Smooth muscle cell (in vitro differentiated cells): ENCODE results near the gene TPST1. TPM values are rescaled to one million over a fixed set of nuclear protein-coding genes. Genes with fewer than 3 reads are reported as not detected.
A peak's percentile ranks its signal among the peaks of the same experiment; 100 is the strongest.

ENCODE experiments used
- DNase-seq: peaks from one replicate; lab custom pipeline; 2025; ENCODE audit not compliant: unreplicated experiment; lab: John Stamatoyannopoulos, UW
- H2AFZ ChIP-seq: fragments of 200-600 bp; sonication (generic); 2 replicates; pipeline ENCODE4 v1.6.0; 2016; ENCODE audit warnings: antibody characterized with exemption, low read depth, mild to moderate bottlenecking
- H3F3A ChIP-seq: fragments of 200-600 bp; sonication (generic); 2 replicates; pipeline ENCODE4 v1.6.0; 2017; ENCODE audit warnings: antibody characterized with exemption, low read depth
- H3K27ac ChIP-seq: fragments of 200-600 bp; sonication (generic); 2 replicates; pipeline ENCODE4 v1.5.1; 2016; ENCODE audit warnings: low read depth, mild to moderate bottlenecking
- H3K27me3 ChIP-seq: fragments of 200-600 bp; sonication (generic); 2 replicates; pipeline ENCODE4 v1.6.1; 2016; ENCODE audit warnings: low read depth, mild to moderate bottlenecking
- H3K36me3 ChIP-seq: fragments of 200-600 bp; sonication (generic); 2 replicates; pipeline ENCODE4 v1.5.1; 2016; ENCODE audit warnings: low read depth
- H3K4me1 ChIP-seq: fragments of 200-600 bp; sonication (generic); 2 replicates; pipeline ENCODE4 v1.5.1; 2016; ENCODE audit warnings: low read depth
- H3K4me2 ChIP-seq: fragments of 200-600 bp; sonication (generic); 2 replicates; pipeline ENCODE4 v1.6.0; 2016; ENCODE audit warnings: mild to moderate bottlenecking
- H3K4me3 ChIP-seq: fragments of 200-600 bp; sonication (generic); 2 replicates; pipeline ENCODE4 v1.5.1; 2016; ENCODE audit warnings: mild to moderate bottlenecking
- H3K79me2 ChIP-seq: fragments of 200-600 bp; sonication (generic); 2 replicates; pipeline ENCODE4 v1.6.0; 2016; ENCODE audit warnings: low read depth, mild to moderate bottlenecking
- H3K9ac ChIP-seq: fragments of 200-600 bp; sonication (generic); 2 replicates; pipeline ENCODE4 v1.6.0; 2016; ENCODE audit warnings: low read depth
- H3K9me3 ChIP-seq: fragments of 200-600 bp; sonication (generic); replicated peaks from 2 replicates; pipeline ENCODE4 v1.5.1; 2016; ENCODE audit warnings: low read depth
- H4K20me1 ChIP-seq: fragments of 200-600 bp; sonication (generic); 2 replicates; pipeline ENCODE4 v1.6.0; 2016; ENCODE audit warnings: low read depth
- WGBS: methylation state at CpG from one replicate; pipeline ENCODE4 v1.1.7; 2016; ENCODE audit warnings: low lambda C conversion rate; 5-methylcytosine and 5-hydroxymethylcytosine counted together
- polyA plus RNA-seq: library from polyadenylated mRNA; unstranded; fragments of >200 nt; fragmentation: Nextera tagmentation; extraction: Ambion mirVana; gene quantifications from 2 replicates; pipeline ENCODE4 v1.2.1, GENCODE V29; 2016
- total RNA-seq: library from RNA; depleted of rRNA; stranded (reverse); fragments of >200 nt; gene quantifications from 2 replicates; pipeline ENCODE4 v1.2.3, GENCODE V29; 2014
- TF ChIP-seq, protein P1 (sequence below): fragments of 200-600 bp; sonication (generic); IDR thresholded peaks from 2 replicates; pipeline ENCODE4 v1.5.1; 2017; ENCODE audit warnings: borderline replicate concordance, mild to moderate bottlenecking, antibody characterized with exemption; ENCODE audit not compliant: insufficient read depth, poor library complexity, severe bottlenecking

The TPST1 gene
- total and polyA plus RNA-seq, 2 experiments from 2014 or later = 133 to 139 TPM

DNA sequence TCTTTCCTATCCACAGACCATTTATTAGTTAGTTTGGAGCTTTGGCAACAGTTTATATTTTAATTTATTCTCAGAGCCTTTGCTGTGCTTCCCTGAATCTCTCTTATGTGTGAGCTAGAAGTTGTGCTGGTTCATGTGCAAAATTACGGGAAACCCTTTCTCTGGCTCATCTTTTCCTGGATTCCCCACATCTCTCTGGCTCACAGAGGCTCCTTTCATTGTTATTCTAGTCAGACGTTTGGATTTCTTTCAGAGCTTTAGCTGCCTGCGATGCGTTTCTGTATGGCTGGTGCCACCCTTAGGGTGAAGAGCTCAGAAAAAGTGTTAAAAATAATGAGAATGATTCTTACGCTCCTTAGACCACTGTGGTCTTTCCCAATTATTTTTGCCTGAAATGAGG, 53.3 kb downstream of the TPST1 start:
- H3K9ac ChIP-seq = peak overlapping the region; percentile 41
- 24% methylated on average over 5 of the region's 5 CpGs for WGBS
- H3K79me2 ChIP-seq = peaks cover 98% of the 10 kb centered on the region
- no peaks in the 10 kb centered on the region for H3K27me3 ChIP-seq
- peaks cover 18% of the 10 kb centered on the region for H3F3A ChIP-seq
- H2AFZ ChIP-seq = no peak overlapping the region
- DNase-seq = no peak
- H3K4me3 ChIP-seq = no peak overlapping the region
- H3K4me2 ChIP-seq = peak overlapping the region; percentile 81
- peaks cover 1% of the 10 kb centered on the region for H3K36me3 ChIP-seq
- H3K9me3 ChIP-seq = no peaks in the 10 kb centered on the region
- peaks cover 21% of the 10 kb centered on the region for H4K20me1 ChIP-seq
- TF ChIP-seq, protein P1, sequence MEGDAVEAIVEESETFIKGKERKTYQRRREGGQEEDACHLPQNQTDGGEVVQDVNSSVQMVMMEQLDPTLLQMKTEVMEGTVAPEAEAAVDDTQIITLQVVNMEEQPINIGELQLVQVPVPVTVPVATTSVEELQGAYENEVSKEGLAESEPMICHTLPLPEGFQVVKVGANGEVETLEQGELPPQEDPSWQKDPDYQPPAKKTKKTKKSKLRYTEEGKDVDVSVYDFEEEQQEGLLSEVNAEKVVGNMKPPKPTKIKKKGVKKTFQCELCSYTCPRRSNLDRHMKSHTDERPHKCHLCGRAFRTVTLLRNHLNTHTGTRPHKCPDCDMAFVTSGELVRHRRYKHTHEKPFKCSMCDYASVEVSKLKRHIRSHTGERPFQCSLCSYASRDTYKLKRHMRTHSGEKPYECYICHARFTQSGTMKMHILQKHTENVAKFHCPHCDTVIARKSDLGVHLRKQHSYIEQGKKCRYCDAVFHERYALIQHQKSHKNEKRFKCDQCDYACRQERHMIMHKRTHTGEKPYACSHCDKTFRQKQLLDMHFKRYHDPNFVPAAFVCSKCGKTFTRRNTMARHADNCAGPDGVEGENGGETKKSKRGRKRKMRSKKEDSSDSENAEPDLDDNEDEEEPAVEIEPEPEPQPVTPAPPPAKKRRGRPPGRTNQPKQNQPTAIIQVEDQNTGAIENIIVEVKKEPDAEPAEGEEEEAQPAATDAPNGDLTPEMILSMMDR = no peak
- peaks cover 33% of the 10 kb centered on the region for H3K4me1 ChIP-seq
- peak overlapping the region; percentile 98 for H3K27ac ChIP-seq

DNA sequence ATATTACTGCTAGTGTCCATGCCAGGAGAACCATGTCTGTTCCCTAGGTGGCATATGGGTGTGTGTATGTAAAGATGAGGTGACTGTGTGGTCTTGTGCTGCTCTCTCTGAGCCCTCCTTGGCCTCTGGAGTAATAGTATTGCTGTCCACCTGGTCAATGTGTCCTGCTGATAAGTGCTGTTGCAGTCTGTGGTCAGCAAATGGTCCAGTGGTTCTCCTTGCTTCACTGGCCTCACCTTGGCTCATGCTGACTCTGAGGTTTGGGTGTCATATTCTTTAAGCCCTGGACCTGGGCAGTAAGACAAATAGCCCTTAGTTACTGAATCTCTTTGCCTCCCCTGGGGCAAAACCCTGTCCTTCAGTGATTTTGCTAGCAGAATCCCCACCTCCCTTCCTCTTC, 56.8 kb downstream of the TPST1 start:
- Histone ChIP-seq H3K9ac (no peak overlapping the region), H3K4me2 (no peak overlapping the region), H3K36me3 (peaks cover 19% of the 10 kb centered on the region), H3K9me3 (peaks cover 7% of the 10 kb centered on the region), H3K27me3 (no peaks in the 10 kb centered on the region), H3F3A (peaks cover 14% of the 10 kb centered on the region), H3K4me3 (no peak overlapping the region), H2AFZ (no peak overlapping the region), H3K4me1 (peaks cover 22% of the 10 kb centered on the region), H3K79me2 (peaks cover 92% of the 10 kb centered on the region), H4K20me1 (peaks cover 21% of the 10 kb centered on the region), H3K27ac (no peak overlapping the region)
- no peak for DNase-seq
- TF ChIP-seq, protein P1 = no peak

DNA sequence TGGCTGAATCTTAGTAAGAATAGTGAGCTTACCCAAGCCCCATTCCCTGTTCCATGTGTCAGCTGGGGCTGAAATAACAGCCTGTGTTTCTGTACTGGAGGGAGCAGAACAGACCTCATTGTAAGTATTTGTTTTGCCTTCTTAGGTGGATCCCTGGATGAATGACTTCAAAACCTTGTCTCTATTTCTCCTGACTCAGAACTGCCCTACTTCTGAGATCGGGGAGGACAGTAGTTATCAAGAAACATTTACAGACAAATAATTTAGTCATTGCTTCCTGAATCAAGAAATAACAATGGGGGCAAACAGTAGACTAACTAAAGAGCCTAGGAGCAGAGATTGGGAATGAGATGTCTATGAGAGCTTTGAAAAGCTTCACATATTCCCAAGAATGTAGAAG, 58.8 kb downstream of the TPST1 start:
- H3K4me1 ChIP-seq = peaks cover 7% of the 10 kb centered on the region
- H3K9ac ChIP-seq = no peak overlapping the region
- H3K36me3 ChIP-seq = peaks cover 19% of the 10 kb centered on the region
- WGBS = 100% methylated on average over 1 of the region's 1 CpG
- TF ChIP-seq, protein P1 = no peak
- peaks cover 7% of the 10 kb centered on the region for H3K9me3 ChIP-seq
- no peaks in the 10 kb centered on the region for H3K27me3 ChIP-seq
- H4K20me1 ChIP-seq = peaks cover 12% of the 10 kb centered on the region
- no peak overlapping the region for H3K4me2 ChIP-seq
- H3K4me3 ChIP-seq = no peak overlapping the region
- H3K27ac ChIP-seq = no peak overlapping the region
- H2AFZ ChIP-seq = no peak overlapping the region
- peaks cover 84% of the 10 kb centered on the region for H3K79me2 ChIP-seq
- H3F3A ChIP-seq = peaks cover 7% of the 10 kb centered on the region
- no peak for DNase-seq

DNA sequence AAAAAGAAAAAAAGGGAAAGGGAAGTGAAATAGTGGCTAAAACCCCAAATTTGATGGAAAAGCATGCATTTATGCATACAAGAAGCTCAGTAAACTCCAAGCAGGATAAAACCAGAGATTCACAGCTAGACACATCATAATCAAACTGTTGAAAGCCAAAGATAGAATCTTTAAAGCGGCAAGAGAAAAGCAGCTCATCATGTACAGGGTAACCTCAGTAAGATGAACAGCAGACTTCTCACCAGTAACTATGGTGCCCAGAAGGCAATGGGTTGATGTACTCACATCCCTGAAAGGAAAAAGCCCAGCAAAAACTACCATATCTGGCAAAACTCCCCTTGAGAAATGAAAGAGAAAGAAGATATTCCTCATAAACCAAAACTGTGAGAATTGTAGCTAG, 60.4 kb downstream of the TPST1 start:
- TF ChIP-seq, protein P1 = no peak
- Histone ChIP-seq H3K4me2 (no peak overlapping the region), H3K9ac (no peak overlapping the region), H3K9me3 (peaks cover 7% of the 10 kb centered on the region), H2AFZ (no peak overlapping the region), H3K27ac (no peak overlapping the region), H3F3A (peaks cover 4% of the 10 kb centered on the region), H3K4me1 (no peaks in the 10 kb centered on the region), H3K27me3 (no peaks in the 10 kb centered on the region), H3K79me2 (peaks cover 84% of the 10 kb centered on the region), H3K4me3 (no peak overlapping the region), H3K36me3 (peaks cover 19% of the 10 kb centered on the region), H4K20me1 (no peaks in the 10 kb centered on the region)
- no peak for DNase-seq
- 100% methylated on average over 1 of the region's 1 CpG for WGBS
